Sigmoid colon (tissue), 4 donors: ENCODE measurements around the gene SHKBP1.

Experiments
- CTCF ChIP-seq, 4 experiments: fragments of 450-650 bp in 3 of 4; fragments of 200-600 bp in 1 of 4; IDR thresholded peaks; one replicate each; pipeline ENCODE4 v1.5.1; 2016 to 2019; ENCODE audit warnings: antibody characterized with exemption in 4 of 4, mild to moderate bottlenecking in 3 of 4, moderate library complexity in 2 of 4
- EP300 ChIP-seq, 4 donors: sonication (generic); formaldehyde crosslinking; IDR thresholded peaks; one replicate each; pipeline ENCODE4 v1.6.1; 2017; ENCODE audit warnings: antibody characterized with exemption in 4 of 4
- POLR2A ChIP-seq, 2 donors: fragments of 450-650 bp; IDR thresholded peaks; one replicate each; pipeline ENCODE4 v1.6.1; 2016; ENCODE audit warnings: antibody characterized with exemption in 2 of 2, mild to moderate bottlenecking in 2 of 2, moderate library complexity in 2 of 2
- POLR2AphosphoS5 ChIP-seq, 4 donors: sonication (generic); formaldehyde crosslinking; IDR thresholded peaks; one replicate each; pipeline ENCODE4 v1.6.1; 2017; ENCODE audit warnings: antibody characterized with exemption in 4 of 4

- TF ChIP-seq CTCF (IDR thresholded peaks at IDR 0.05), result no peak
- no peak for TF ChIP-seq POLR2A (IDR thresholded peaks at IDR 0.05)
- no peak for TF ChIP-seq POLR2AphosphoS5 (IDR thresholded peaks at IDR 0.05)
- no peak for TF ChIP-seq EP300 (IDR thresholded peaks at IDR 0.05)
These were observed 31.6 kb downstream of the SHKBP1 start for GRCh38 chr19:40608240-40608621.
